SJSA1 (cell line): ENCODE data around the gene PIAS4. TPM values are rescaled to one million over a fixed set of nuclear protein-coding genes. Genes with fewer than 3 reads are reported as not detected.
A peak's percentile ranks its signal among the peaks of the same experiment; 100 is the strongest.

Source experiments
- DNase-seq, 2 experiments: peaks; one replicate each; pipeline ENCODE4 v3.0.0-alpha.2; 2015 to 2020; ENCODE audit warnings: low spot score in 2 of 2, low read depth in 1 of 2
- H3K27ac ChIP-seq: fragments of 250-450 bp; sonication (Bioruptor Pico); 2 replicates; pipeline ENCODE4 v1.5.1; 2020; ENCODE audit warnings: mild to moderate bottlenecking, moderate library complexity
- H3K27me3 ChIP-seq: fragments of 250-450 bp; sonication (Bioruptor Pico); replicated peaks from 2 replicates; pipeline ENCODE4 v1.5.1; 2020; ENCODE audit warnings: mild to moderate bottlenecking, moderate library complexity
- H3K36me3 ChIP-seq: fragments of 250-450 bp; sonication (Bioruptor Pico); 2 replicates; pipeline ENCODE4 v1.5.1; 2020; ENCODE audit warnings: mild to moderate bottlenecking
- H3K4me1 ChIP-seq: fragments of 250-450 bp; sonication (Bioruptor Pico); replicated peaks from 2 replicates; pipeline ENCODE4 v1.6.1; 2021; ENCODE audit warnings: mild to moderate bottlenecking
- H3K4me3 ChIP-seq: fragments of 250-450 bp; sonication (Bioruptor Pico); 2 replicates; pipeline ENCODE4 v1.5.1; 2020; ENCODE audit warnings: mild to moderate bottlenecking
- H3K9me3 ChIP-seq: fragments of 250-450 bp; sonication (Bioruptor Pico); replicated peaks from 2 replicates; pipeline ENCODE4 v1.5.1; 2020; ENCODE audit warnings: mild to moderate bottlenecking
- total RNA-seq: library from RNA; depleted of rRNA; stranded (reverse); fragments of >200 nt; shearing (Covaris generic); gene quantifications from 2 replicates; pipeline ENCODE4 v1.2.3, GENCODE V29; 2014; rRNA removed

Gene PIAS4
- total RNA-seq, 1 experiment from 2014 or later: 17.3 TPM

DNA sequence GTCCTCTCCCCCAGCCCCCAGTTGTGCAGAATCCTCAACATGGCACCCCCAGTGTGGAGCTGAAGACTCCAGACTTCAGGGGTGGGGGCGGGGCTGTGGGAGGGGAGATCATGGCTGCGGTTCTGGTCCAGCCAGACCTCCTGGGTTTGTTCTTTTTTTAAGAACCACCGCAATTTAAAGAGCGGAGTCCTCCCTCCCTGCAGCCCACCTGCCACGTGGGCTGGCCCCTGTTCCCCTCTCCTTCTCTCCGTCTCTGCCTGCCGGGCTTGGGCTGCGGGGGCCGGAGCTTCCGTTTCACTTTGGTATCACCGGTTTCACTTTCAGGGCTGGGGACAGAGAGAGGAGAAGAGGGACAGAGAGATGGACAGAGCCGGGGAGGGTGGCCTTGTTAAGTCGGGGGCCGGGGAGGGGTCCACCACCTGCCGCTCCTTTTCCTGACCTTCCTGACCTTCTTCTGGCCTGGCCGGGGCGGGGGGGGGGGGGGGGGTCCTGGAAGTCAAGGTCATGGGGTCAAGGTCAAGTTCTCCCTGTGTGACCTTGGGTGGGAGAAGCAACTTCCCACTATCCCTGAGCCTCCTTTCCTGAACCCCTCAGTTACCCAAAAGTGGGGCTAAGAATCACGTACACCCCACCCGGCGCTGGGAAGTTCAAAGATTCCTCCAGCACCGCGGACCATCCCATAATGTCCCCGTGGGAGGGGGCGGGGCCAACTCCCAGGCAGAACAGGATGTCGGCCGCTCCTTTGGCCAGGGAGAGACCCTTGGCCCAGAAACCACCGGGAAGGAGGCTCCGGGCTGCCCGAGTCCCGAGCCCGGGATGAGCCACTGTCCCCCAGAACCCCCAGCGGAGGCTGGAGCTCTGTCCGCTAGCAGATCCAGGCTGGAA lies 70.5 kb downstream of the PIAS4 start:
- H3K9me3 ChIP-seq: no peaks in the 10 kb centered on the region
- peaks cover 14% of the 10 kb centered on the region for H3K4me1 ChIP-seq
- no peaks in the 10 kb centered on the region for H3K27me3 ChIP-seq
- peak overlapping the region; percentile 41; the same call in 1 of the 2 replicates for H3K27ac ChIP-seq
- H3K4me3 ChIP-seq: peak overlapping the region; percentile 43
- no peaks in the 10 kb centered on the region for H3K36me3 ChIP-seq
- DNase-seq: peak in 1 of 2 experiments; percentile 33

DNA sequence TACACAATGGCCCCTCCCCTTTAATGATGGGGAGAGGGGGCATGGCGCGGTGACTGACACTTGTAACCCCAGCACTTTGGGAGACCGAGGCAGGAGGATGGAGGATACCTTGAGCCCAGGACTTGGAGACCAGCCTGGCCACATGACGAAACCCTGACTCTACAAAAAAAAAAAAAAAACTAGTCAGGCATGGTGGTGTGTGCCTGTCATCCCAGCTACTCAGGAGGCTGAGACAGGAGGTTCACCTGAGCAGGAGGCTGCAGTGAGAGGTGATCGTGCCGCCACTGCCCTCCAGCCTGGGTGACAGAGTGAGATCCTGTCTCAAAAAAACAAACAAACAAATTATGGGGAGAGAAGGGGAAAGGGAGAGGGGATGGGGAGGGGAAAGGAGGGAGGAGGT lies 72.9 kb downstream of the PIAS4 start:
- Histone ChIP-seq H3K27me3 (no peaks in the 10 kb centered on the region), H3K9me3 (no peaks in the 10 kb centered on the region), H3K4me3 (no peak overlapping the region), H3K27ac (no peak overlapping the region), H3K4me1 (peaks cover 9% of the 10 kb centered on the region), H3K36me3 (no peaks in the 10 kb centered on the region)
- no peak for DNase-seq

DNA sequence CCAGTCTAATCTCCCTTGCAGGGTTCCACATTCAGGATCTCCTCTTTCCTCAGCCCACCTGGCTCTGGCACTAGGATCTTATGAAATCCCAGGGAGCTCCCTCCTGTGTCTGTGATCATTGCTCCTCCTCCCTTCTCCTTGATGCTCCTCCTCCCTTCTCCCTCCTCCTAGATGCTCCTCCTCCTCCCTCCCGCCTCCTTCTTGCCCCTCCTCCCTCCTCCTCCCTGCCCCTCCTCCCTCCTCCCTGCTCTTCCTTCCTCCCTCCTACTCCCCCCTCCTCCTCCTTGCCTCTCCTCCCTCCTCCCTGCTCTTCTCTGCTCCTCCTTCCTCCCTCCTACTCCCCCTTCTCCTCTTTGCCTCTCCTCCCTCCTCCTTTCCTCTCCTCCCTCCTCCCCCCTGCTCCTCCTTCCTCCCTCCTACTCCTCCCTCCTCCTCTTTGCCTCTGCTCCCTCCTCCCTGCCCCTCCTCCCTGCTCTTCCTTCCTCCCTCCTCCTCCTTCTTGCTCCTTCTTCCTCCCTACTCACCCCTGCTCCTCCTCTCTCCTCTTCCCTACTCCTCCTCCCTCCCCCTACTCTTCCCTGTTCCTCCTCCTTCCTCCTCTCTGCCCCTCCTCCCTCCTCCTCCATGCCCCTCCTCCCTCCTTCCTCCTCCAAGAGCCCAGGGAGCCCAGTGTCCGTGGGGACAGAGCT lies 74.0 kb downstream of the PIAS4 start:
- Histone ChIP-seq H3K27ac (no peak overlapping the region), H3K4me3 (no peak overlapping the region), H3K36me3 (no peaks in the 10 kb centered on the region), H3K27me3 (no peaks in the 10 kb centered on the region), H3K9me3 (no peaks in the 10 kb centered on the region), H3K4me1 (peaks cover 8% of the 10 kb centered on the region)
- no peak for DNase-seq

DNA sequence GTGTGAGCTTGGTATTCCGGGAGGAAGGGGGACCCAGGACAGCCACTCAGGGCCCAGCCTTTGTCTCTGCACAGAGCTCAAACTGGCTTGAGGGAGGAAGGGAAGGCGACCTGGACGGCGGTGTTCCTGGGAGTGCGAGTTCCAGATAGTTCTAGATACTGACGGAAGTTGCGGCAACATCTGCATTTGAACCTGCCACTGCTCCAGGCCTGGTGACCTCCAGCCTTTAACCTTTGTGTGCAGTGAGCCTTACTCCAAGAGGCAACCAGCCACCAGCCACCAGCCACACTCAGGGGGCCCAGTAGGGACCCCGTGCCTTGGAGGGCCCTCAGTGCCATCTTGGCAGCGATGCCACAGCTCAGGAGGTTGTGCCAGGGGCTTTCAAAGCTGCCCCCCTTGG lies 74.6 kb downstream of the PIAS4 start:
- no peak for DNase-seq
- peaks cover 8% of the 10 kb centered on the region for H3K4me1 ChIP-seq
- H3K9me3 ChIP-seq: no peaks in the 10 kb centered on the region
- H3K4me3 ChIP-seq: no peak overlapping the region
- no peaks in the 10 kb centered on the region for H3K36me3 ChIP-seq
- no peaks in the 10 kb centered on the region for H3K27me3 ChIP-seq
- H3K27ac ChIP-seq: no peak overlapping the region

DNA sequence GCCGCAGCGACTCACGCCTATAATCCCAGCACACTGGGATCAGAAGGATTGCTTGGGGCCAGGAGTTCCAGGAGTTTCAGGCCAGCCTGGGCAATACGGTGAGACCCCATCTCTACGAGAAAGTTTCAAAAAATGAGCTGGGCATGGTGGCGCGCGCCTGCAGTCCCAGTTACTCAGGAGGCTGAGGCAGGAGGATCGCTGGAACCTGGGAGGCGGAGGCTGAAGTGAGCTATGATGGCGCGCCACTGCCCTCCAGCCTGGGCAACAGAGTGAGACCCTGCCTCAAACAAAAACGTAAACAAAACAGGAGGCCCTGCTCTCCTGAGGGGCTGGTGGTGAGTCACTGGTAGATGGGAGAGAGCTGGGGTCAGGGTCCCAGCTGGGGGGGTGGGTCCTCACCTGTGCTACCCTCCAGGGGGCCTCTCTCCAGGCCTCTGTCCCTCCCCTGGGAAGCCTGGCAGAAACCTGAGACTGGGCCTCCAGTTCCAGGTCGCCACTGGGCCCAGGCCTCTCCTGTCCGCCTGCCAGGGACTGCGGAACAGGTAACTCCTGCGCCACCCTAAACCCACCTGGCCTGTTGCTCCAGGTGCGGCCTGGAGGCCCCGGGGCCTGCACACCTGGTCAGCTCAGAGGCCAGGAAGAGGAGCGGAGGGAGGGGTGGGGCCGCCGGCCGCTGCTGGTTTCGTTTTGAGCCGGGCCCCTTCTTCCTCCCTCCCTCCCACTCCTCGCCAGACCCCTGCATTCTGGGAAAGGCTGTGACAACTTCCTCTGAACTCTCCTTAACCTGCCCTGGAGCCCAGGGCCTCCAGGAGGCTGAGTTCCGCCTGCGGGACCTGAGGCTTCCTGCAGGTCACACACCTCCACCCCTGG lies 76.4 kb downstream of the PIAS4 start:
- H3K4me3 ChIP-seq: no peak overlapping the region
- no peak overlapping the region for H3K27ac ChIP-seq
- DNase-seq: no peak
- H3K27me3 ChIP-seq: no peaks in the 10 kb centered on the region
- no peaks in the 10 kb centered on the region for H3K9me3 ChIP-seq
- H3K36me3 ChIP-seq: no peaks in the 10 kb centered on the region
- H3K4me1 ChIP-seq: no peaks in the 10 kb centered on the region

DNA sequence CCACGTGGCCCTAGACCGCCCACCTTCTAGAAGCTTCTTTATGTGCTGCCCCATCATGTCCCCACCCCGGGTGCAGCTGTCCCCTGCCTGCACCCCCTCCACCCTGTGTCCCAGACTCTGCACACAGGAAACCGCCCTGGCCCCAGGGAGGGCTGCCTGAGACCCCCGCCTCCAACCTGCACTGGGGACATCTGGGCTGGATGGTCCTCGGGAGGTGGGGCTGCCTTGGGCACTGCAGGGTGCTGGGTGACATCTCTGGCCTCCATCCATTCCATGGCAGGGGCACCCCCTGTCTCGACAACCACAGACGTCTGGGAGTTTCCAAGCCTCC lies 77.0 kb downstream of the PIAS4 start:
- DNase-seq: no peak
- H3K4me1 ChIP-seq: no peaks in the 10 kb centered on the region
- H3K27ac ChIP-seq: no peak overlapping the region
- H3K36me3 ChIP-seq: peaks cover 4% of the 10 kb centered on the region
- no peaks in the 10 kb centered on the region for H3K27me3 ChIP-seq
- H3K9me3 ChIP-seq: no peaks in the 10 kb centered on the region
- H3K4me3 ChIP-seq: no peak overlapping the region

DNA sequence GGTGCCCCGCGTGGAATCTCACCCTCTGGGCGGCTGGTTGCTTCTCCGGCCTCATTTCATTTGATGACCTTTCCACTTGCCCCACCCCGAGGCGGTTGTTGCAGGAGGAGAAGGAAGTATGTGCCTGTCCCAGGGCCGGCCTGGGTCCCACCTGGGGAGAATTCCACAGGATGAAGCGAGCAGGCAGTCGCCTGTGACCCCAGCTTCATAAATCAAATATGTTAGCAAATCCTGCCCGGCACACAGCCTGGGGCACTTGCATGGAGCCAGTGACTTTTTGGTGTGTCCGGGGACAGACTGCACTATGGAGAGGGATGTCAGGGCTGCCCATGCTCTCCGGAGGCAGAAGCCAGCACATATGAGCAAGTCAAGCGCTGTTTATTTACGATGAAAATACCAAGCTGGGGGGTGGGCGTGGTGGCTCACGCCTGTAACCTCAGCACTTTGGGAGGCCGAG lies 78.9 kb downstream of the PIAS4 start:
- H3K27me3 ChIP-seq: no peaks in the 10 kb centered on the region
- no peak for DNase-seq
- H3K9me3 ChIP-seq: no peaks in the 10 kb centered on the region
- no peak overlapping the region for H3K4me3 ChIP-seq
- no peak overlapping the region for H3K27ac ChIP-seq
- peaks cover 19% of the 10 kb centered on the region for H3K36me3 ChIP-seq
- no peaks in the 10 kb centered on the region for H3K4me1 ChIP-seq

DNA sequence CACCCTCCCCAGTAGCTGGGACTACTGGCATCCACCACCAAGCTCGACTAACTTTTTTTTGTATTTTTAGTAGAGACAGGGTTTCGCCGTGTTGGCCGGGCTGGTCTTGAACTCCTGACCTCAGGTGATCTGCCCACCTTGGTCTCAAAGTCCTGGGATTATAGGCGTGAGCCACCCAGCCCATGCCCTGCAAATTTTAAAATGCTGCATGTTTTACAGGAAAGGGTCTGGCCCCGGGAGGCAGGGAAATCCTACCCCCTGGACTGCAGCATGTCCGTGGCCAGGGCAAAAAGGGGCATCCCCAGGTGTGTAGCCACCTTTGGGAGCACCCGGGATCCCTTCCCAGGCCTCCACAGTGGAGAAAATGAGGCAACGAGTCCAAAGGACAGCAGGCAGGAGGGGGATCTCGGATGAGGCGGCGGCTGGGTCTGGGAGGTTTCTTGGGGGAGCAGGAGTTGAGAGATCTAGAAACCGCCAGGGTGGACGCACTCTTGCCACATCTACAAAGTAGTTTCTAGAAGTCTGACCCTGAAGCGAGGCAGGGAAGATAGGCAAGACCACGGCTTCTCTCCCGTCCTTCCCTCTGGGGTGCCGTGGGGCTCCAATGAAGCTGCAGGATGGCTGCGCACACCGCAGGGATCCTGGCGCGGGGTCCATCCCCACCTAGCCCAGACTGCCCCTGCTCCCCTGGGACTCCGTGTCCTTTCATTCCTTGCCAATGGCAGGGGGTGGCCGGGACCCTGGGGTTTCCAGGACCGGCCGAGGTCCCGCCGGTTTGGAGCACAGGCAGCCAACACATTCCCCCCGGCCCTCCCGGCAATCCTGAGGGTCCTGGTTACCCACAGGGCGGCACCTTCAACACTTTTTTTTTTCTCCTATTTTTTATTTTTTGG lies 80.5 kb downstream of the PIAS4 start:
- no peak for DNase-seq
- H3K9me3 ChIP-seq: no peaks in the 10 kb centered on the region
- no peaks in the 10 kb centered on the region for H3K4me1 ChIP-seq
- H3K4me3 ChIP-seq: no peak overlapping the region
- H3K36me3 ChIP-seq: peaks cover 32% of the 10 kb centered on the region
- no peaks in the 10 kb centered on the region for H3K27me3 ChIP-seq
- no peak overlapping the region for H3K27ac ChIP-seq

DNA sequence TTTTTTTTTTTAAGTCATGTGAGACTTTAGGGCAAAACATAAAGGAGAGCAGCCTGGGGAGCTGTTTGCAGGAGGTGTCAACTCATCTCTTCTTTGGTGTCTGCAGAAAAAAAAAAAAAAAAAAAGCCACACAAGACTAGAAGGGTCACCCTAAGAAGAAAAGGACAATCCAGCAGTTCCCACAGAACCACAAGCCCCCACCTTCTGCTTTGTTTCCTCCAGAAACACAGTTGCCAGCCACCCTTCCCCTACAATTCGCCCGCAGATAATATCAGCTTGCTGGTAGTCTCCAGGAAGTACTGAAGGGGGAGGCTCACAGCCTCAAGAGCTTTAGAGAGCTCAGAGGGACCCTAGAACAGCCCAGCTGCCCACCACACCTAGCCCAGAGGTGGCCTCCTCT lies 81.4 kb downstream of the PIAS4 start:
- H3K9me3 ChIP-seq: no peaks in the 10 kb centered on the region
- no peaks in the 10 kb centered on the region for H3K27me3 ChIP-seq
- H3K4me3 ChIP-seq: no peak overlapping the region
- peaks cover 39% of the 10 kb centered on the region for H3K36me3 ChIP-seq
- no peak for DNase-seq
- H3K27ac ChIP-seq: no peak overlapping the region
- H3K4me1 ChIP-seq: no peaks in the 10 kb centered on the region

Other genes starting within 250 kb of the PIAS4 start
- gene APBA3, start 246.0 kb upstream of the PIAS4 start, total RNA-seq: 18.1 and 24.3 TPM in 2 replicates
- 52.7 and 55.5 TPM in 2 replicates for gene MRPL54, start 245.1 kb upstream of the PIAS4 start, total RNA-seq
- not detected in 2 replicates for gene RAX2, start 235.5 kb upstream of the PIAS4 start, total RNA-seq
- gene MATK, start 221.4 kb upstream of the PIAS4 start, total RNA-seq: not detected in 2 replicates
- gene ZFR2, start 138.7 kb upstream of the PIAS4 start, total RNA-seq: not detected in 2 replicates
- 0.03 and 0.26 TPM in 2 replicates for gene ATCAY, start 127.1 kb upstream of the PIAS4 start, total RNA-seq
- gene NMRK2, start 74.7 kb upstream of the PIAS4 start, total RNA-seq: not detected in 2 replicates
- gene DAPK3, start 36.6 kb upstream of the PIAS4 start, total RNA-seq: 151 and 202 TPM in 2 replicates
- gene EEF2, start 22.3 kb upstream of the PIAS4 start, total RNA-seq: 1,069 and 1,568 TPM in 2 replicates
- 15.9 and 20.7 TPM in 2 replicates for gene ZBTB7A, start 59.2 kb downstream of the PIAS4 start, total RNA-seq
- 182 and 188 TPM in 2 replicates for gene MAP2K2, start 116.4 kb downstream of the PIAS4 start, total RNA-seq
- gene CREB3L3, start 145.9 kb downstream of the PIAS4 start, total RNA-seq: not detected in 2 replicates
- gene SIRT6, start 174.8 kb downstream of the PIAS4 start, total RNA-seq: 18.4 and 25.9 TPM in 2 replicates
- 0.05 and 0.09 TPM in 2 replicates for gene ANKRD24, start 175.0 kb downstream of the PIAS4 start, total RNA-seq
- gene EBI3, start 221.8 kb downstream of the PIAS4 start, total RNA-seq: not detected in 2 replicates
- 20.2 and 24.1 TPM in 2 replicates for gene YJU2, start 239.3 kb downstream of the PIAS4 start, total RNA-seq